CD4-positive, alpha-beta T cell treated with Interleukin-17A for 1 hour (primary cell): Measurements from ENCODE around the gene OR4F17.
"Not testable (repeated sequence)": the region's sequence is repeated elsewhere in the genome, so short reads cannot be mapped to it uniquely, and the experiment has no call there.

Experiments
- DNase-seq: peaks from one replicate; pipeline ENCODE4 v3.0.0-alpha.2; 2020

The OR4F17 gene

GRCh38 chr19:106804-107203 lies at the start of gene OR4F17:
TSS of gene OR4F17 (plus strand) at chr19:107104. CDS start at chr19:110679, 3,575 bp downstream.
- not testable (repeated sequence) for DNase-seq

GRCh38 chr19:70793-71192 lies 36.1 kb upstream of the OR4F17 start:
- peak; percentile 13 for DNase-seq

DNA sequence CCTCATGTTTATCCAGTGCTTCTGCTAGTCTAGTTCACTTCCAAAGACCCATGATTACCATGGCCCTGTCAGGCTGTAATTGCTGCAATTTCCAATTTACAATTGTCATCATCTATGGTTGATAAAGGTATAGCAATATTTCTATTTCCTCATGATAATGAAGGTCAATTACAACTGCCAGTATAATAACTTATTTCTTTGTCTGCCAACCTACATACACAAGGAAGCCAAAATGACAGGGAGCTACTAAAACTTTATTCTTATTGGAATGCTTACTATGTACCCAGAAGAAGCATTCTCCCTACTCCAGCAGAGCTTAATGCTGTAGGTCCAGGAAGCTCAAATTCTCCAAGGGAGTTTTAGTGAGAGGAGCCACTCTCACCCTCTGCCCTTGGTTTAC lies 24.0 kb upstream of the OR4F17 start:
- DNase-seq: not testable (repeated sequence)

GRCh38 chr19:83626-84025 lies 23.3 kb upstream of the OR4F17 start:
- not testable (repeated sequence) for DNase-seq

GRCh38 chr19:90678-91077 lies 16.2 kb upstream of the OR4F17 start:
- not testable (repeated sequence) for DNase-seq

GRCh38 chr19:94794-95193 lies 12.1 kb upstream of the OR4F17 start:
- not testable (repeated sequence) for DNase-seq

- DNase-seq: not testable (repeated sequence)
Observed at GRCh38 chr19:97647-98046, 9.3 kb upstream of the OR4F17 start.

DNA sequence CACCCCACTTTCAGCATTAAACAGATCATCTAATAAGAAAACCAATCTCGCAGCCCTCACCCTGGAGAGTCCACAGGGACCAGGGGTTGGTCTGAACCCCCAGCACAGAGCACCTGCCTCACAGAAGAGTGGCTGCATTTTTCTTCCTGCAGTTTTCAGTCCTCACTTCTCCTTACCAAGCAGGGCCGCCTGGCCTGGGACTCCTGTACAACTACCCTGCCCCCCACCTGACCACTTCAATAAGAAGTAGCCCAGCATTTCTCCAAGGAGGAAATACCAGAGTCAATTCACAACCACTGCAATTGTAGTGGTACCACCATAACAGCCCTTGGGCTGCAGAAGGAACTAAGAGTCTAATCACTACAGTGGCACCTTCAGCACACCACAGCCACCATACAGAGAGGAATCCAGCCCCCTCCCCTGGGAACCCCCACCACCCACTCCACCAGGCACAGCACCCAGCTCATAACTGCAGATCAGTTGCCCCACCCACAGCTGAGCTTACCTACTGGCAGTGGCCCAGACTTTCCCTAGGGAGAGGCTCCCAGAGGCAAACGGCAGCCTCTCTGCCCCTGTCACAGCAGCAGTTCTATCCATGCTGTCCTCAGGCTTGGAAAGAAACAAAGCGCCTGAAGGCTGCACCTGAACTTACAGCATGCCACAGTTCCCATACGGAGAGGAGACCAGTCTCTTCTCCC lies 13.7 kb downstream of the OR4F17 start:
- DNase-seq: not testable (repeated sequence)
